Activated naive CD4-positive, alpha-beta T cell treated with anti-CD3 and anti-CD28 coated beads for 36 hours (primary cell): ENCODE results near the gene BANF1. TPM values are rescaled to one million over a fixed set of nuclear protein-coding genes. Genes with fewer than 3 reads are reported as not detected.
"Not testable (repeated sequence)": the region's sequence is repeated elsewhere in the genome, so short reads cannot be mapped to it uniquely, and the experiment has no call there.

ENCODE experiments used
- CTCF ChIA-PET: fragments of 350-600 bp; sonication (Branson Sonifier 250); formaldehyde crosslinking; loops from one replicate; lab custom pipeline; 2021; ENCODE audit warnings: antibody characterized with exemption; lab: Charles Lee
- DNase-seq: peaks from one replicate; pipeline ENCODE4 v3.0.0-alpha.2; 2020
- H3K27ac Mint-ChIP-seq: one replicate; pipeline ENCODE4 v1.8.0; 2021; ENCODE audit warnings: mild to moderate bottlenecking, mixed read lengths
- H3K27me3 Mint-ChIP-seq: one replicate; pipeline ENCODE4 v1.8.0; 2021; ENCODE audit warnings: low read depth, mixed read lengths
- H3K36me3 Mint-ChIP-seq: one replicate; pipeline ENCODE4 v1.8.0; 2021; ENCODE audit warnings: low read depth, mixed read lengths
- H3K4me1 Mint-ChIP-seq: one replicate; pipeline ENCODE4 v1.8.0; 2021; ENCODE audit warnings: low read depth, mixed read lengths
- H3K4me3 Mint-ChIP-seq: one replicate; pipeline ENCODE4 v1.8.0; 2021; ENCODE audit warnings: mild to moderate bottlenecking, moderate library complexity, mixed read lengths
- H3K9me3 Mint-ChIP-seq: one replicate; pipeline ENCODE4 v1.8.0; 2021; ENCODE audit warnings: mixed read lengths
- intact Hi-C: fragments of 100-400 bp; cut with micrococcal nuclease; formaldehyde crosslinking; loops from one replicate; pipeline ENCODE4 v1.15.1; 2023
- total RNA-seq, 2 experiments: library from RNA; stranded (reverse); gene quantifications; one replicate each; pipeline ENCODE4 v1.2.3, GENCODE V29; 2021

The BANF1 gene
- total RNA-seq, 2 experiments from 2014 or later: 347 to 369 TPM

- CTCF ChIA-PET: no interaction called here
- H3K4me1 Mint-ChIP-seq: peaks cover 16% of the 10 kb centered on the region
- H3K27ac Mint-ChIP-seq: no peak overlapping the region
- H3K4me3 Mint-ChIP-seq: no peak overlapping the region
- H3K27me3 Mint-ChIP-seq: peaks cover under 1% of the 10 kb centered on the region
- H3K9me3 Mint-ChIP-seq: no peaks in the 10 kb centered on the region
- intact Hi-C loops: no loop called here
- no peak for DNase-seq
- peaks cover 30% of the 10 kb centered on the region for H3K36me3 Mint-ChIP-seq
Observed at GRCh38 chr11:66006134-66006890, 4.0 kb downstream of the BANF1 start.

- peaks cover 3% of the 10 kb centered on the region for H3K27me3 Mint-ChIP-seq
- no peak overlapping the region for H3K4me3 Mint-ChIP-seq
- no peak for DNase-seq
- CTCF ChIA-PET: interaction anchor here (0.7 to 1.8 kb wide), 2 partner anchors 16 to 18 kb away, joined by 4 to 9 read pairs; no protein-coding TSS in a partner anchor
- H3K36me3 Mint-ChIP-seq: peaks cover 28% of the 10 kb centered on the region
- intact Hi-C loops: no loop called here
- H3K9me3 Mint-ChIP-seq: no peaks in the 10 kb centered on the region
- peaks cover 19% of the 10 kb centered on the region for H3K4me1 Mint-ChIP-seq
- no peak overlapping the region for H3K27ac Mint-ChIP-seq
Observed at GRCh38 chr11:66006891-66007176, 4.5 kb downstream of the BANF1 start.

- no peak for DNase-seq
- peaks cover 3% of the 10 kb centered on the region for H3K27me3 Mint-ChIP-seq
- no peak overlapping the region for H3K4me3 Mint-ChIP-seq
- H3K9me3 Mint-ChIP-seq: no peaks in the 10 kb centered on the region
- H3K27ac Mint-ChIP-seq: no peak overlapping the region
- H3K4me1 Mint-ChIP-seq: peaks cover 21% of the 10 kb centered on the region
- intact Hi-C loops: no loop called here
- peaks cover 25% of the 10 kb centered on the region for H3K36me3 Mint-ChIP-seq
- CTCF ChIA-PET: interaction anchor here (0.7 to 1.8 kb wide), 2 partner anchors 15 to 19 kb away, joined by 4 to 9 read pairs; no protein-coding TSS in a partner anchor
Observed at GRCh38 chr11:66007201-66007634, 4.9 kb downstream of the BANF1 start.

- intact Hi-C loops: no loop called here
- Mint-ChIP-seq H3K9me3 (no peaks in the 10 kb centered on the region), H3K27ac (no peak overlapping the region), H3K27me3 (peaks cover 7% of the 10 kb centered on the region), H3K4me1 (peaks cover 19% of the 10 kb centered on the region), H3K4me3 (no peak overlapping the region), H3K36me3 (peaks cover 19% of the 10 kb centered on the region)
- no peak for DNase-seq
- CTCF ChIA-PET: interaction anchor here (0.9 to 1.8 kb wide), 3 partner anchors 14 to 43 kb away, joined by 3 to 9 read pairs (median 6); no protein-coding TSS in a partner anchor
Observed at GRCh38 chr11:66008095-66008467, 5.8 kb downstream of the BANF1 start.

- intact Hi-C loops: no loop called here
- Mint-ChIP-seq H3K9me3 (no peaks in the 10 kb centered on the region), H3K27me3 (peaks cover 11% of the 10 kb centered on the region), H3K36me3 (peaks cover 14% of the 10 kb centered on the region), H3K4me3 (no peak overlapping the region), H3K4me1 (peaks cover 14% of the 10 kb centered on the region), H3K27ac (no peak overlapping the region)
- CTCF ChIA-PET: interaction anchor here (0.7 to 5.4 kb wide), 7 partner anchors 14 to 214 kb away, joined by 3 to 20 read pairs (median 6); no protein-coding TSS in a partner anchor
- DNase-seq: no peak
Observed at GRCh38 chr11:66008468-66009101, 6.3 kb downstream of the BANF1 start.

GRCh38 chr11:66010036-66010435 is 7.7 kb downstream of the BANF1 start:
- H3K27ac Mint-ChIP-seq, H3K4me1 Mint-ChIP-seq, DNase-seq, intact Hi-C loops, H3K9me3 Mint-ChIP-seq, H3K4me3 Mint-ChIP-seq, H3K36me3 Mint-ChIP-seq: not testable (repeated sequence)
- CTCF ChIA-PET: interaction anchor here (0.8 to 5.4 kb wide), 2 partner anchors 12 to 151 kb away, joined by 3 to 20 read pairs; no protein-coding TSS in a partner anchor
- H3K27me3 Mint-ChIP-seq: peaks cover 12% of the 10 kb centered on the region

- H3K4me1 Mint-ChIP-seq: peaks cover 7% of the 10 kb centered on the region
- H3K27ac Mint-ChIP-seq: no peak overlapping the region
- no peak for DNase-seq
- intact Hi-C loops: no loop called here
- peaks cover 12% of the 10 kb centered on the region for H3K27me3 Mint-ChIP-seq
- no peak overlapping the region for H3K4me3 Mint-ChIP-seq
- H3K36me3 Mint-ChIP-seq: no peaks in the 10 kb centered on the region
- H3K9me3 Mint-ChIP-seq: no peaks in the 10 kb centered on the region
- CTCF ChIA-PET: interaction anchor here (0.9 to 5.4 kb wide), 4 partner anchors 11 to 155 kb away, joined by 3 to 20 read pairs (median 4); no protein-coding TSS in a partner anchor
Observed at GRCh38 chr11:66011239-66011784, 9.0 kb downstream of the BANF1 start.

- H3K9me3 Mint-ChIP-seq: no peaks in the 10 kb centered on the region
- CTCF ChIA-PET: interaction anchor here (0.9 to 5.4 kb wide), 4 partner anchors 10 to 156 kb away, joined by 3 to 20 read pairs (median 4); no protein-coding TSS in a partner anchor
- H3K4me1 Mint-ChIP-seq: peaks cover 7% of the 10 kb centered on the region
- peak; percentile 11 for DNase-seq
- H3K36me3 Mint-ChIP-seq: no peaks in the 10 kb centered on the region
- intact Hi-C loops: no loop called here
- peaks cover 12% of the 10 kb centered on the region for H3K27me3 Mint-ChIP-seq
- H3K4me3 Mint-ChIP-seq: no peak within 1 kb of the TSS
- no peak within 1 kb of the TSS for H3K27ac Mint-ChIP-seq
Observed at GRCh38 chr11:66011785-66012303, 9.5 kb downstream of the BANF1 start, which contains the start of gene CST6. Gene CST6 (plus strand): TSS chr11:66012008. CDS start chr11:66012045, 37 bp downstream.

GRCh38 chr11:66012371-66012945 is 10.2 kb downstream of the BANF1 start:
- intact Hi-C loops: no loop called here
- Mint-ChIP-seq H3K27me3 (peaks cover 12% of the 10 kb centered on the region), H3K4me1 (peaks cover 9% of the 10 kb centered on the region), H3K9me3 (no peaks in the 10 kb centered on the region), H3K27ac (no peak overlapping the region), H3K36me3 (no peaks in the 10 kb centered on the region), H3K4me3 (no peak overlapping the region)
- CTCF ChIA-PET: interaction anchor here (0.9 to 5.4 kb wide), 6 partner anchors 10 to 157 kb away, joined by 3 to 20 read pairs (median 6); no protein-coding TSS in a partner anchor
- DNase-seq: no peak

- DNase-seq: peak; percentile 12
- Mint-ChIP-seq H3K4me3 (no peak overlapping the region), H3K9me3 (no peaks in the 10 kb centered on the region), H3K27ac (no peak overlapping the region), H3K27me3 (peaks cover 12% of the 10 kb centered on the region), H3K4me1 (peaks cover 11% of the 10 kb centered on the region), H3K36me3 (no peaks in the 10 kb centered on the region)
- intact Hi-C loops: no loop called here
- CTCF ChIA-PET: interaction anchor here (1.4 to 5.4 kb wide), 3 partner anchors 9 to 129 kb away, joined by 6 to 20 read pairs (median 6); no protein-coding TSS in a partner anchor
Observed at GRCh38 chr11:66012946-66013761, 10.9 kb downstream of the BANF1 start.

- Mint-ChIP-seq H3K36me3 (no peaks in the 10 kb centered on the region), H3K4me3 (no peak overlapping the region), H3K4me1 (peaks cover 11% of the 10 kb centered on the region), H3K27ac (no peak overlapping the region), H3K9me3 (no peaks in the 10 kb centered on the region), H3K27me3 (peaks cover 12% of the 10 kb centered on the region)
- no peak for DNase-seq
- intact Hi-C loops: no loop called here
- CTCF ChIA-PET: interaction anchor here (1.4 to 5.4 kb wide), 3 partner anchors 8 to 129 kb away, joined by 6 to 20 read pairs (median 6); no protein-coding TSS in a partner anchor
Observed at GRCh38 chr11:66013762-66014100, 11.4 kb downstream of the BANF1 start.
